H1 (cell line): ENCODE data around the gene TPBG. TPM values are rescaled to one million over a fixed set of nuclear protein-coding genes. Genes with fewer than 3 reads are reported as not detected.

ENCODE experiments used
- polyA plus RNA-seq, 7 experiments: library from polyadenylated mRNA; depleted of rRNA in 3 of 7; stranded (reverse) in 5 of 7; unstranded in 2 of 7; fragments of >200 nt in 5 of 7; fragments of 200-250 nt in 2 of 7; gene quantifications; 1 replicate in 5 of 7; 2 replicates in 1 of 7; 4 replicates in 1 of 7; pipeline versions ENCODE4 v1.2.1 to v1.2.3, GENCODE V29; 2011 to 2013; ENCODE audit warnings: missing spikeins in 2 of 7, mixed read lengths in 2 of 7
- total RNA-seq: library from RNA; stranded (reverse); fragmentation: NEBNext Ultra II Directional; extraction: Animal tissue kit (Norgen Biotek cat#: 25700); gene quantifications from 2 replicates; pipeline ENCODE4 v1.2.1, GENCODE V29; 2021

Gene TPBG
- total and polyA plus RNA-seq, 2 of the 8 experiments (the other 6 are each of a cell fraction or from before 2014, with no cell fraction given), result 28.4 to 33.6 TPM

Other genes with a start within 250 kb of the TPBG start
- gene IBTK, start 116.1 kb upstream of the TPBG start, total RNA-seq, result 23.1 and 24.2 TPM in 2 replicates
- gene IBTK, start 116.1 kb upstream of the TPBG start, polyA plus RNA-seq (2011; rRNA removed), result 2.8 and 4.6 TPM in 2 replicates